Kidney glomerular epithelial cell (primary cell): ENCODE measurements around the gene LRRC10B.
"Not testable (repeated sequence)": the region's sequence is repeated elsewhere in the genome, so short reads cannot be mapped to it uniquely, and the experiment has no call there.

Experiments
- DNase-seq: peaks from one replicate; lab custom pipeline; 2025; lab: John Stamatoyannopoulos, UW

Gene LRRC10B

GRCh38 chr11:61507962-61508861 lies at the start of gene LRRC10B:
Gene LRRC10B (plus strand): TSS chr11:61508749. CDS start chr11:61508999, 250 bp downstream.
- DNase-seq = no peak

GRCh38 chr11:61460474-61460881 lies 48.1 kb upstream of the LRRC10B start:
- DNase-seq = no peak

- DNase-seq = no peak
Observed at GRCh38 chr11:61460986-61461385, 47.6 kb upstream of the LRRC10B start.

DNA sequence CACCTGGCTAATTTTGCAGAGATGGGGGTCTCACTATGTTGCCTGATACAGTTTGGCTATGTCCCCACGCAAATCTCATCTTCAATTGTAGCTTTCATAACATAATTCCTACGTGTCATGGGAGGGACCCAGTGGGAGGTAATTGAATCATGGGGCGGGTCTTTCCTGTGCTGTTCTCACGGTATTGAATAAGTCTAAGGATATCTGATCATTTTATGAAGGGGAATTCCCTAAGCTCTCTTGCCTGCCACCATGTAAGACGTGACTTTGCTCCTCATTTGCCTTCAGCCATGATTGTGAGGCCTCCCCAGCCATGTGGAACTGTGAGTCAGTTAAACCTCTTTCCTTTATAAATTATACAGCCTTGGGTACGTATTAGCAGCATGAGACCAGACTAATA lies 40.9 kb upstream of the LRRC10B start:
- not testable (repeated sequence) for DNase-seq

- DNase-seq = no peak
Observed at GRCh38 chr11:61468002-61468401, 40.5 kb upstream of the LRRC10B start.

- DNase-seq = no peak
Observed at GRCh38 chr11:61472282-61472681, 36.3 kb upstream of the LRRC10B start.

DNA sequence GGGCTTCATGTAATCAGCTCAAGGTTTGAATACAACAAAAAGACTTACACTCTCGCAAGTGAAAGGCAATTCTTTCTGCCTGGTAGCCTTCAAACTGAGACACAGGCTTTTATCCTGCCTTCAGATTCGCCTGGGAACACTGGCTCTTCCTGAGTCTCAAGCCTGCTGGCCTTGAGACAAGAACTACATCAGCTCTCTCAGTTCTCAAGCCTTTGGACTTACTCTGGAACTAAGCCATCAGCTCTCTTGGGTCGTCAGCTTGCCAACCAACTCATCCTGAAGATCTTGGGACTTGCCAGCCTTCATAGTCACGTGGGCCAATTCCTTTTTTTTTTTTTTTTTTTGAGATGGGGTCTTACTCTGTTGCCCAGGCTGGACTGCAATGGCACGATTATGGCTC lies 35.7 kb upstream of the LRRC10B start:
- no peak for DNase-seq

DNA sequence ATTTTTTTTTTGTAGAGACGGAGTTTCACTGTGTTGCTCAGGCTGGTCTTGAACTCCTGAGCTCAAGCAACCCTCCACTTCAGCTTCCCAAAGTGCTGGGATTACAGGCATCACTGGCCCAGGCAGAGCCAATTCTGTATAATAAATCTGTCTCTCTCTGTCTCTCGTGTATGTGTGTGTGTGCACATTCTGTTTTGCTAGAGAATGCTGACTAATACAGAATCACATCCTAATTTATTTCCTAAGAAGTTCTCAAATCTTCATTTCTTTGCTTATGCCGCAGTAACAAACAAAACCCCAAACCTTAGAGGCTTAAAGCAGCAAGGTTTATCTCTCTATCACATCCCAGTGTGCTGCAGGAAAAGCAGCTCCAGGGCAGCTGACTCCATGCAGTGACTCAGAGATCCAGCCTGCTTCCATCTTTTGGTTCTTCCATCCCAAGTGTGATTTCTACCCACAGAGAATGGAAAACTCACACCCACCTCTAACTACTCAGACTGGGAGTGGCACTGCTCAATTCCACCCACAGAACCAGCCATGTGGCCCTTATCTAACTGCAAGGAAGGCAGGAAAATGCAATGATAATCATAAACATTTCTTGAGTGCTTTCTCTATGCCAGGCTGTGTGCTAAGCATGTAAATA lies 35.1 kb upstream of the LRRC10B start:
- DNase-seq = no peak

GRCh38 chr11:61474013-61474643 lies 34.4 kb upstream of the LRRC10B start:
- DNase-seq = no peak

GRCh38 chr11:61475433-61475832 lies 33.1 kb upstream of the LRRC10B start:
- DNase-seq = no peak

DNA sequence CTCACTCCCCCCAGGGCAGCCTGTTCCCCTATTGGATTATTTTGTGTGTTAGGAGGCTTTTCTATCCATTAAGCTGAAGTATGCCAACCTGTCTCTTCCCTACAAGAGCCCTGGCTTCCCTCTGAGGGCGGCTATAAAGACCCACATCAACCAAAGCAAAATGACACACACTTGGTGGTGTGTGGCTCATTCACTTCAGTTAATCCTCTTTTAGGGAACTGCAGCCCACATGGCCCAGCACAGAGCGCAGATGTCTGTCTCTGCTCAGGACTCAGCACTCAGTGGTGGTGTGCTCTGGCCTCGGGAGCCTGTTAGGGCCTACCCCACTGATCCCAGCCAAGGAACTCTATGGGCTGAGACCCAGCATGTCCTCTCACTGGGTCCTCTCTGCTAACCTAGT lies 32.2 kb upstream of the LRRC10B start:
- DNase-seq = no peak

DNA sequence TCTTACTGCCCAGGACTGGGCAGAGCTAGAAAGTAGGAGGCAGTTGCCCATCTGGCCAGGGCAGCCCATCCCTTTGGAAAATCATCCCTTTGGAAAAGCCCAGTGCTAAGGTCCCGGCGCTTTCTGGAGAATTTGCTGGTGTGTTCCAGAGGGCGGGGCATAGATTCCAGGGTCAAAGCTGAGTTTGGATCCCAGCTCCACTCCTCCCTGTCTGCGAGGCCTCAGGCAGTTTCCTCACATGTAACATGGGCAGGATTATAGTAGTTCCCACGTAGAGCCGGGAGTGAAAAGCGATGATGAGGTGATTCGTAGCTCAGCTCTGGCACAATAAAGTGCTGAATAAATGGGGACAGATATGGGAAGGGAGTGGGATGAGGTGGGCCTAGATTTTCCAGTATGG lies 31.4 kb upstream of the LRRC10B start:
- no peak for DNase-seq

DNA sequence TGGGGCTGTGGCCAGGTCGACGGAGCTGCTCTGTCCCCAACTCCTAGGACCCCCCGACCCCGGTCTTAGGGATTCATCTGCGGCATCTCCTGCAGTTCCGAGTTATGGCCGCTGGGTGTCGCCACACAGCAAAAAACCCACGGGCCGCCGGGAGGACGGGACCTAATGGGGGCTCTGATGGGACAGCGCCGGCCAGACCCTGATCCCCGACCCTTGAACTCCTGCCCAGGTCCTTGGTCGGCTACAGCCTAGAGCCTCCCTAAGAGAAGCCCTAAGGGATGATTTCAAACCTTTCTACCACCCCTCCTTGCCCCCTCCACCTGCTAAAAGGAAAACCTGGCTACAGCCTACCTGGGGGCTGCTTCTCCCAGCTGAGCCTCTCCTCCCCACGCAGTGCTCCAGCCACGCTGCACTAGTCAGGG lies 30.8 kb upstream of the LRRC10B start:
- no peak for DNase-seq

DNA sequence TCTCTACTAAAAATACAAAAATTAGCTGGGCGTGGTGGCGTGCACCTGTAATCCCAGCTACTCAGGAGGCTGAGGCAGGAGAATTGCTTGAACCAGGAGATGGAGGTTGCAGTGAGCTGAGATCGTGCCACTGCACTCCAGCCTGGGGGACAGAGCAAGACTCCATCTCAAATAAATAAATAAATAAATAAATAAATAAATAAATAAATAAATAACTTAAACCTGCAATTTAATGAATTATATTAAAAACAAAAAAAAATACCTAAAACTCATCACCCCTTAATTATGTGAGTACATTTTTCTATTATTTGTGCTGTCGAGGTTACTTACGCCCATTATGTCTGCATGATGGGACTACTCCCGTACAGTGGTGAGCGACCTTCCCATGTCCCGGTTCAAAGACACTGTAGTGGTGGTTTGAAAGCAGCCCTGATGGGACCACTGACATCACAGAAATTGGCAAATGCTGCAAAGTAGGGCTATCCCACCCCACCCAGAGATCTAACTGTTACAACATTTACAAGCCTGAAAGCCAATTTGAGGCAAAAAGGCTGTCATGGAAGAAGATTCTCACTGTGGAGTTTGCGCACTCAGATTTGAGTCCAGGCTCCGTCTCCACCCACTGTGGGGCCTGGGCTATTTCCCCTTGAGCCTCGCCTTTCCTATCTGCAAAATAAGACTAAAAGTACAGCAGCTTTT lies 29.0 kb upstream of the LRRC10B start:
- DNase-seq = not testable (repeated sequence)

- no peak for DNase-seq
Observed at GRCh38 chr11:61480261-61480993, 28.1 kb upstream of the LRRC10B start.

DNA sequence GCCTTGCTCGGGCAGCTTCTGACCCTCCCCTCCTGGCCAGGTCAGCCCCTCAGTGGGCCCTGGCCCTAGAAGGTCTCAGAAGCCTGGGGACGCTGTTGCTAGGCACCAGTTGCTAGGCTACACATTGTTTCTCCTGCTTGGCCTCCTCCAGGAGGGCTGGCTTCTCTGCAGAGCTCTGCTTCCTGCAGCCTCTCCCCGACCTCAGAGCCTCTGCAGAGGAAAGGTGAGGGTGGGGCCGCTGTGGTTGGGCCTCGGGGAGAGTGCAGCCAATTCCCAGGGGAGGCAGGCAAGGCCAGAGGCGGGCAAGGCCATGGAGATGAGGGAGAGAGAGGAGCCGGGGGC lies 27.6 kb upstream of the LRRC10B start:
- DNase-seq = no peak

- no peak for DNase-seq
Observed at GRCh38 chr11:61481806-61482205, 26.7 kb upstream of the LRRC10B start.

GRCh38 chr11:61482513-61482912 lies 26.0 kb upstream of the LRRC10B start:
- DNase-seq = no peak

GRCh38 chr11:61484541-61484940 lies 24.0 kb upstream of the LRRC10B start:
- no peak for DNase-seq

DNA sequence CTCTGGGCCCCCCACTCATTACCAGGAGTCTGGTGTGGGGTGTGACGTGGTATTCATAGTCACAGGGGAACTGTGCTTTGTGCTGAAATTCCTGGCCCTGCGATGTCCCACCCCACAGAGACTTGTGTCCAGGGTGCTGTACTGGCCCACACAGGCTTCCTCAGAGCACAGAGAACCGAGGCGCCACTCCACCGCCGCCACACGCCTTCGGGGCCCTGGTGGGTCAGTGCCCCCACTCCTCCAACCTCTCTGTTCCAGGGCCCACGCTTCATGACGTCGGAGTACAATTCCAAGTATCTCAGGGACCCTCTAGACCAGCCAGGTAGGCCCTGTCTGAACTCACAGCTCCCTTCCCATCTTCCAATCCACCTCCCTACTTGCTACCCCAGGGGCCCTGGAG lies 23.5 kb upstream of the LRRC10B start:
- DNase-seq = no peak

DNA sequence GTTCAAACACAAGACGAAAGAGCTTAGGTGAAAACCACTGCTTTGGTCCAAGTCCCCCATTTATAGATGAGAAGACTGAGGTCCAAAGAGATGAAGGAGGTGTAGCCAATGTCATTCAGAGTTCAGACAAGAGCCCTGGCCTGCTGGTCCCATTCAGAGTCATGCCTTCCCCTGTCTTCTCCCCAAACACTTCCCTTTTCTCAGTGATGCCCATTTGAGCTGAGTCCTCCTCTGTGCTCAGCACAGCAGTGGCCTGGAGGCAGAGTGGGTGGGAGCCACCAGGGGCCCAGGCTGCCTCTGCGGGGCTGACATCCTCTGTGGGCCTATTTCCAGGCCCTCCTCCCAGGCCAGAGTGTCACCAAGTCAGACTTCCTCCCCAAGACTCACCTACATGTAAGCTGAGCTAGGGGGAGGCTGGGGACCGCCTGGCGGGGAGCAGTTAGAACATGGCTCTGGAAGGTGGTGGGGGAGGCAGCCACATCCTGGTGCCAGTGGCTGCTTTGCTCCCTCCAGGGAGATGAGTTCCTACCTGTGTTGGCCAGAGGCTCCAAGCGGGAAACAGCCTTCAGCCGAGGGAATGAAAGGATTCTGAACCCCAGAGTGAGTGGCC lies 22.4 kb upstream of the LRRC10B start:
- DNase-seq = no peak
